ENCODE results near the gene SEPTIN2.

- TF ChIP-seq CTCF (IDR thresholded peaks at IDR 0.05) (no peak), POLR2A (IDR thresholded peaks at IDR 0.05) (no peak)
Observed at GRCh38 chr2:241366678-241367077, 51.0 kb downstream of the SEPTIN2 start.
